ELR (cell line): ENCODE data around the gene AIFM1.

Experiments
- DNase-seq: peaks from one replicate; pipeline ENCODE4 v3.0.0-alpha.2; 2015; ENCODE audit warnings: low read depth

Gene AIFM1

GRCh38 chrX:130170752-130171445 is 5.3 kb upstream of the AIFM1 start:
- peak; percentile 30 for DNase-seq

GRCh38 chrX:130167040-130167439 is 1.4 kb upstream of the AIFM1 start:
- DNase-seq, result no peak

GRCh38 chrX:130166503-130166777 is 799 bp upstream of the AIFM1 start:
- DNase-seq, result no peak

- DNase-seq, result no peak
Measured at GRCh38 chrX:130165181-130165702, 399 bp downstream of the AIFM1 start.

GRCh38 chrX:130163398-130163797 is 2.2 kb downstream of the AIFM1 start:
- no peak for DNase-seq

- no peak for DNase-seq
Measured at GRCh38 chrX:130162094-130162735, 3.4 kb downstream of the AIFM1 start.

- DNase-seq, result no peak
Measured at GRCh38 chrX:130159776-130160175, 5.9 kb downstream of the AIFM1 start.

GRCh38 chrX:130158311-130158710 is 7.3 kb downstream of the AIFM1 start:
- no peak for DNase-seq

- DNase-seq, result no peak
Measured at GRCh38 chrX:130155564-130155963, 10.1 kb downstream of the AIFM1 start.

- no peak for DNase-seq
Measured at GRCh38 chrX:130147631-130148030, 18.0 kb downstream of the AIFM1 start.

GRCh38 chrX:130145123-130145522 is 20.5 kb downstream of the AIFM1 start:
- peak; percentile 4 for DNase-seq

- DNase-seq, result peak; percentile 43
Measured at GRCh38 chrX:130144509-130144908, 21.1 kb downstream of the AIFM1 start.

- DNase-seq, result no peak
Measured at GRCh38 chrX:130139474-130140201, 26.0 kb downstream of the AIFM1 start.

GRCh38 chrX:130136961-130137360 is 28.7 kb downstream of the AIFM1 start:
- no peak for DNase-seq

GRCh38 chrX:130136496-130136895 is 29.1 kb downstream of the AIFM1 start:
- DNase-seq, result no peak

- DNase-seq, result no peak
Measured at GRCh38 chrX:130130990-130131389, 34.7 kb downstream of the AIFM1 start.

GRCh38 chrX:130125091-130125874 is 40.4 kb downstream of the AIFM1 start:
- DNase-seq, result no peak

- DNase-seq, result no peak
Measured at GRCh38 chrX:130124577-130124976, 41.1 kb downstream of the AIFM1 start.

GRCh38 chrX:130121505-130121800 is 44.2 kb downstream of the AIFM1 start:
- no peak for DNase-seq

- DNase-seq, result peak; percentile 80
Measured at GRCh38 chrX:130120746-130121504, 44.7 kb downstream of the AIFM1 start.

- no peak for DNase-seq
Measured at GRCh38 chrX:130120321-130120731, 45.3 kb downstream of the AIFM1 start.
